MM.1S (cell line): Measurements from ENCODE around the gene RRAGA.

Source experiments
- CTCF ChIP-seq: fragments of 300-600 bp; sonication (generic); IDR thresholded peaks from 2 replicates; pipeline ENCODE4 v1.5.1; 2016; ENCODE audit warnings: antibody characterized with exemption, low read length, mixed read lengths
- EZH2 ChIP-seq: fragments of 300-600 bp; sonication (generic); optimal IDR thresholded peaks from 2 replicates; pipeline ENCODE3; 2017; ENCODE audit warnings: low read depth, mild to moderate bottlenecking, antibody characterized with exemption, low read length, mixed read lengths
- EZH2phosphoT487 ChIP-seq: fragments of 300-600 bp; sonication (generic); IDR thresholded peaks from 2 replicates; pipeline ENCODE4 v1.6.1; 2018; ENCODE audit warnings: antibody characterized with exemption, low read length

- TF ChIP-seq CTCF (no peak), EZH2 (no peak), EZH2phosphoT487 (no peak)
These were observed 31.0 kb upstream of the RRAGA start for GRCh38 chr9:19018201-19018600.
